Endometrial microvascular endothelial cells (primary cell): ENCODE measurements around the gene RFWD3. TPM values are rescaled to one million over a fixed set of nuclear protein-coding genes. Genes with fewer than 3 reads are reported as not detected.

ENCODE experiments used
- in situ Hi-C: cut with HindIII; loops from 2 replicates; pipeline ENCODE4 v1.10.0; 2017; ENCODE audit warnings: low sequenced_read_pairs, low pct_unique_long_range_greater_than_20kb; ENCODE audit errors: inconsistent ontology term
- total RNA-seq: library from RNA; depleted of rRNA; stranded (reverse); fragments of >200 nt; gene quantifications from one replicate; pipeline ENCODE4 v1.2.3, GENCODE V29; 2015; ENCODE audit errors: inconsistent ontology term

RFWD3 gene
- total RNA-seq, 1 donor from 2014 or later: 36.9 TPM

DNA sequence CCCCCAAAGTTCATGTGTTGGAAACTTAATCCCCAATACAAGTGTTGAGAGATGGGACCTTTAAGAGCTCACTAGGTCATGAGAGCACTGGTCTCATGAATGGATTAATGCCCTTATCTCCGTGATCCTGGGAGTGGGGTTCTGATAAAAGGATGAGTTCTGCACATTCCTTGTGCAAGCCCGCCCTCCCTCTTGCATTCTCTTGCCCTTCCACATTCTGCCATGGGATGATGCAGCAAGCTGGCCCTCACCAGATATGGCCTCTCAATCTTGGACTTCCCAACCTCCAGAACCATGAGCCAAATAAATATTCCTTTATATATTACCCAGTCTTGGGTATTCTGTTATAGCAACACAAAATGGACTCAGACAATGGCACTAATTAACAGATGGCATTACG lies 73.8 kb downstream of the RFWD3 start:
- in situ Hi-C loops: no loop called here

DNA sequence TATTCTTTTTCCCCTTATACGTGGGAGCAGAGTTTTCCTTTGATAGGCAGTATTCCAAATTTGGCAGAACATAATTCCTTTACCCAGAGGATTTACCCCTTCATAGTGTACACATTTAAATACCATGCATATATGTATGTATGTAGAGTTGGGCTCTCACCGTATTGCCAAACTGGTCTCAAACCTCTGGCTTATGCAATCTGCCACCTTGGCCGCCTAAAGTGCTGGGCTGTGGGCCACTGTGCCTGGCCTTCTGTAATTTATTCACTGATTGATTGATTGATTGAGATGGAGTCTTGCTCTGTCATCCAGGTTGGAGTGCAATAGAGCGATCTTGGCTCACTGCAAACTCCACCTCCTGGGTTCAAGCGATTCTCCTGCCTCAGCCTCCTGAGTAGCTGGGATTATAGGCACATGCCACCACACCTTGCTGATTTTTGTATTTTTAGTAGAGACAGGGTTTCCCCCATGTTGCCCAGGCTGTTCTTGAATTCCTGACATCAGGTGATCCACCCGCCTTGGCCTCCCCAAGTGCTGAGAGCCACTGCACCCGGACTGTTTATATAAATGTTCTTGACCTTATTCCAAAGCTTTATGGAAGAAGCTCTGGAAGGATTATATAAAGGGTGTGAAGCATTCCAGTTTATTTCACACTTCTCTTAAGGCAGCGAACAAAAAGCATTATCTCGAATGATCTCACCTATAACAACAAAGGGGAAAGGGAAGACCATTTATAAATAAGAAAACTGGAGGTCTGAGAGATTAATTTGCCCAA lies 74.6 kb downstream of the RFWD3 start:
- in situ Hi-C loops: no loop called here

DNA sequence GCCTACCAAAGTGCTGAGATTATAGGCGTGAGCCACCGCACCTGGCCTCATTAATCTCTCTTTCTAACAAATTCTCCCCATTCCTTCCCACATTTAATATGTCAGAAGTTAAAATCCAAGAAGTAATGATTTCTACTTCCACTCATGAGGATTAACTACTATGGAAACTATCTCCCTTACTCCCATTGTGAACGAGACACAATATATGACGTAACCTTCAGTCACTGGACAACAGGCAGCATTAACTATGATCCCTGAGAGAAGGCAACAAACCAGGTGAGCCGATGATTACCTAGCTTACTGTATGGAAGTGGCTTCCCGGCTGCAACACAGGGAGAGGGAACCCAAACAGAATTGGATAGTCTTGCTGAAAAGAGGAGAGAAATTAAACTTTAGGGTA lies 79.7 kb downstream of the RFWD3 start:
- in situ Hi-C loops: no loop called here

DNA sequence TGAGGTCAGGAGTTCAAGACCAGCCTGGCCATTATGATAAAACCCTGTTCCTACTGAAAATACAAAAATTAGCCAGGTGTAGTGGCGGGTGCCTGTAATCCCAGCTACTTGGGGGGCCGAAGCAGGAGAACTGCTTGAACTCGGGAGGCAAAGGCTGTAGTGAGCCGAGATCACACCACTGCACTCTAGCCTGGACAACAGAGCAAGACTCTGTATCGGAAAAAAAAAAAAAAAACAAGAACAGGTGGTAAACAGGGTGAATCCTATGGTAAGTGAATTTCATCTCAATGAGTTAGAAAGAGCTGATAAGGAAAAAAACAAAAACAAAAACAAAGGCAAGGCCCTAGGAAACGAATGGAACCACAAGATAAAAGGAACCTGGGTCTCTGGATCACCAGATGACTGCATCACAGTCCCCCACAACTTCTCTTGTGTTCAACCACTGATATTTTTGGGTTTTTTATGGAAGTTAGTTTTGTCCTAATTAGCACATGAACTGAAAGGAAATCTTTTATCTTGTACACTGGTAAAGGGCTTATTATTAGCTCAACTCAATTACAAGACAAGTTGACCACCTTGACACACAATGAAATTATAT lies 80.7 kb downstream of the RFWD3 start:
- in situ Hi-C loops: no loop called here

DNA sequence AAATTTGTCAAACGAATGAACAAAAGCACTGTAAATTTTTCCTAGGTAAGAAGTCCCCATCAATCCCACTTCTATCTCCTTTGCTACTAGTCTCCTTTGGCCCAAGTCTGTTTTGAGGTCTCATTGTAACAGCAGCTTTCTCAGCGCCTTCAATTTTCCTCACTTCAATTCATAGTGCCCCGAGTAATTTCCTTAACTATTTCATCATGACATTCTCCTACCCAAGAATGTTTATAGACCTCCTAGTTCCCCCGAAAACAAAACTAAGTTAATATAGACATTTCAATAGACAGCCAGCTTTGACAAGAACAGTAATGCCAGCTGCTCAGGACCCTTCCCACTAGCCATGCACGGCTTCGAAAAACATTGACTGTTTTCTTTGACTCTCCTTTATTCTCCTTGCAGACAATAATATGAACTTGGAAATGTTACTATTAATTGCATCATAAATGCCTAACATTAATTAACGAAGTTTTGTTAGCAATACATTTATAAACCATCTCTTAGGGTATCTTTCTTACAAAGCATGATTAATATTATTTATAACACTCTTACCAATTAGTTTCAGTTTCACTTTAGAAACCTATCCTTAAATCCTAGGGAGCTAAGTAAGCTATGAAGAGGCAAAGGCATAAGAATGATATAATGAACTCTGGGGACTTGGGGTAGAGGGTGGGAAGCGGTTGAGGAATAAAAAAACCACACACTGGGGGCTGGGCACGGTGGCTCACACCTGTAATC lies 82.6 kb downstream of the RFWD3 start:
- in situ Hi-C loops: no loop called here

DNA sequence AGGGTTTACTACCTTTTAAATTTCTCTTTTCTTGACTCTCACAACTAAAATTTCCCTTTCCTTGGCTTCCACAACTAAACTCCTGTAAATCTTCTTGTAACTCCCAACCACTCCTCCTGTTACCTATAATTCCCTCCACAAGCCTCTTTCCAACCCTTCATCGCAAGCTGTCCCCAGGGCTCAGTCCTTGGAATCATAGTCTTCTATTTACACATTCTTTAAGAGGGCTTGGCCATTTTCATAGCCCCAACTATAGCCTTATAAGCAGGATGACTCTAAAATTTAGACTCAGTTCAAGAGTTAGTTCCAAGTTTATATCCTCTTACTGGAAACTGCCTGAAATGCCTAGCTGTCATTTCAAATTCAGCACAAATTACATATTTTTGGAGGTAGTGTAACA lies 83.7 kb downstream of the RFWD3 start:
- in situ Hi-C loops: no loop called here

DNA sequence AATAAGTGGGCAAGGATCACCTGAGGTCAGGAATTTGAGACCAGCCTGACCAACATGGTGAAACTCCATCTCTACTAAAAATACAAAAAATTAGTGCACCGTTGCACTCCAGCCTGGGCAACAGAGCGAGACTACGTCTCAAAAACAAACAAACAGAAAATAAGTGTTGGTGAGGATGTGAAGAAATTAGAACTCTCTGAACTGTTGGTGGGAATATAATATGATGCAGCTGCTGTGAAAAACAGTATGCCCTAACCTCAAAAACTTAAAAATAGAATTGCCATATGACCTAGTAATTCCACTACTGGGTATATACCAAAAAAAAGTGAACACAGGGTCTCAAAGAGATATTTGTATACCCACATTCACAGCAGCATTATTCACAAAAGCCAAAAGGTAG lies 85.8 kb downstream of the RFWD3 start:
- in situ Hi-C loops: no loop called here

DNA sequence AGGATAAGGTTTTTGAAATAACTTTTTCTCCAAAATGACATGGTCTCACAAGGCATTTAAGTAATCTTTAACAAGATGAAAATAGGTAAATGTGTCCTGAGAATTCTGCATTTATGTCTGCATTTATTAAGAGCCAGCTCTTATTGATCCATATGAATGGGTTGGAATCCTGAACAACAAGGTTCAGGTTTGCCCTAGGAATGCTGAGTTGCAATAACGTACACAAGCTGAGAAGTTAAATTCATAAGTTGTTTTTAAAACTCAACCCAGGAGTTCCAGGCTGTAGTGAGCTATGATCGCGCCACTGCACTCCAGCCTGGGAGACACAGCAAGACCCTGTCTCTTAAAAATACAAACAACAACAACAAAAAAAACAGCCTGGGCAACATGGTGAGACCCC lies 87.8 kb downstream of the RFWD3 start:
- in situ Hi-C loops: no loop called here

DNA sequence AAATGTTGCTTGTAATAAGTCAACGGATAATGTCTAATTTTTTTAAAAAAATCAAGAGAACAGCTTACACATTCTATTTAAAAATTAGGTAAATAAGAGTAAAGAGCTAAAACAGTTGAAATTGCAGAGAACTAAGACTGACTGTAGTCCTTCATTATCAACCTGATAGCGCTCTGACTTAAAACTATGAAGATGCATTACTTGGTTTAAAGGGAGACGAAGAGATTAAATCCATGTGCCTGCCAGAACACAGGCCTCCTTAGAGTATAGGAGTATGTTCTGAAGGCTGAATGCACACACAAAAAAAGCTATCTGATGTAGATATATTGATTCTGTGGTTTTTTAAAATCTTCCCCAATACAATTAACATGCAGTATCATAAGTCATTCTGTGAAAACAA lies 88.2 kb downstream of the RFWD3 start:
- in situ Hi-C loops: no loop called here

DNA sequence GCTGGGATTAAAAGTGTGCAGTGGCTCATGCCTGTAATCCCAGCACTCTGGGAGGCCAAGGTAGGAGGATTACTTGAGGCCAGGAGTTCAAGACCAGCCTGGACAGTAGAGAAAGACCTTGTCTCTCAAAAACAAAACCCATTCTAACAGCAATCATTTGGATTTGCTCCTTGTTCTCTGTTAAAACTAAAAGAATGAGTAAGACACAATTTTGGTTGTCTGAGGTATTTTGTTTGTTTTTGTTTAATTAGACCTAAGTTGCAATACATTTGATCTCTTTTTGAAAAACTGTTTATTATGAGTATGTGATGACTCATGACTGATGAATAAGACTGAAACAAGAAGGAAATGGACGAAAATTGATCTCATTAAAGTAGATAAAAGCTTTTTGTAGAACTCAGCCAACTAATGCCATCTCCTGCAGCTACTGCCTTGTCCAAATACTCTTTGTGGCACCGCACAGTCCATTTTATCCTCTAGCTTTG lies 88.8 kb downstream of the RFWD3 start:
- in situ Hi-C loops: no loop called here

DNA sequence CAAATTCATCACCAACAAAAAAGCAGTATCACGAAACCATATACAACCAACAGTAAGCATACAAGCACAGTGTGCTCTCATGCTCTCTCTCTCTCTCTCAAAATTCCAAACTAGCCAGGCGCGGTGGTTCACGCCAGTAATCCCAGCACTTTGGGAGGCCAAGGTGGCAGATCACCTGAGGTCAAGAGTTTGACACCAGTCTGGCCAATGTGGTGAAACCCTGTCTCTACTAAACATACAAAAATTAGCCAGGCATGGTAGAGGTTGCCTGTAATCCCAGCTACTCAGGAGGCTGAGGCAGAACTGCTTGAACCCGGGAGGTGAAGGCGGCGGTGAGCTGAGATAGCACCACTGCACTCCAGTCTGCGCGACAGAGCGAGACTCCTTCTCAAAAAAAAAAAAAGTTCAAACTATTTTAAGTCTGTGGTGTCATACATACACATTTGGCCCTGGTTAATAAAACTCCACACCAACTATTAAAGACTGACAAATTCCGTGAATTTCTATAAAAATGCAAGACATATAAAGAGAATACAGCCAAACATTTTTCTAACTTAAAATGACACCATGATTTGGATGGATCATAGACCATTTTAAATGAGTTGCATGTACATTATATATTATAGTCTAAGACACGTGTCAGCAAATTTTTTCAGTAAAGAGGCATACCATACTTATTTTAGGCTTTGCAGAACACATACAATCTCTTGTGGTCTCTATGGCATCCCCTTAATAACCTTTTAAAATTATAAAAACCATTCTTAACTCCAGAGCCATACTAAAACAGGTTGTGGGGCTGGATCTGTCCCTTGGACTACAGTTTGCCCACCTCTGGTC lies 90.7 kb downstream of the RFWD3 start:
- in situ Hi-C loops: no loop called here

DNA sequence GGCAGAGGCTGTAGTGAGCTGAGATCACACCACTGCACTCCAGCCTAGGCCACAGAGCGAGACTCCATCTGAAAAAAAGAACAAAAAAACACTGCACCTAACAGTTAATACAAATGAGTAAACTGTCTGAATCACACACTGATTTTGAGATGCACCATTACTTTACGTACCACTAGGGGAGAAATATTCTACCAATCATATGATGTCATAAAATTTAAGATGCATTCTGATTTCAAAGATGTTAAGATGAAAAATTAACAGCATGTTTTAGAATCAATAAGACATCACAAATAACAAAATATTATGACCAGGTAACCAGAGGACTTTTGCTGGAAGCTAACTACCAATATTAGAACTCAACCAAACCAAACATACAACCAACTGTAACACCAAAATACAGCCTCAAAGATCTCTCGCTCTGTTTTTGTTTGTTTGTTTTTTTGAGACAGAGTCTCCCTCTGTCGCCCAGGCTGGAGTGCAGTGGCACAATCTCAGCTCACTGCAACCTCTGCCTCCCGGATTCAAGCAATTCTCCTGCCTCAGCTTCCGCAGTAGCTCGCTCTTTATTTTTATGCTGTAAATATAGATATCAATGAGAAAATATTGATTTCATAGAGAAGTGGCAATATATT lies 91.4 kb downstream of the RFWD3 start:
- in situ Hi-C loops: no loop called here

DNA sequence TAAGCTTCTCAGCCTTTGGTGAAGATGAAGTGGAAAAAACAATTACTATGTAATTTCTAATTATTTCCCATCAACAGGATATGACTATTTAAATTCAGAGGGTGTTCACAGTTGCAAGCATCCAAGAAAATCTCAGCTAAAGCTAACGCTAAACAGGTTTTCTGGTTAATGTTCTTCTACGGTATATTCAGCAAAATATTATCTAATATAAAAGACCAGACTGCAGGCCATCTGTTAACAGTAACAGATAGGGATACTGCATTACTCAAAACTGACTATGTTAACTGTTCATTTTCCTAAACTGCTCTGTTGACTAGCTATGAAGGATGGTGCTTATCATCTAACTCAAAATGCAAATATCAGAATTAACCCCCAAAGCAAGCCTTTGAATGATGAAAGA lies 92.5 kb downstream of the RFWD3 start:
- in situ Hi-C loops: no loop called here

DNA sequence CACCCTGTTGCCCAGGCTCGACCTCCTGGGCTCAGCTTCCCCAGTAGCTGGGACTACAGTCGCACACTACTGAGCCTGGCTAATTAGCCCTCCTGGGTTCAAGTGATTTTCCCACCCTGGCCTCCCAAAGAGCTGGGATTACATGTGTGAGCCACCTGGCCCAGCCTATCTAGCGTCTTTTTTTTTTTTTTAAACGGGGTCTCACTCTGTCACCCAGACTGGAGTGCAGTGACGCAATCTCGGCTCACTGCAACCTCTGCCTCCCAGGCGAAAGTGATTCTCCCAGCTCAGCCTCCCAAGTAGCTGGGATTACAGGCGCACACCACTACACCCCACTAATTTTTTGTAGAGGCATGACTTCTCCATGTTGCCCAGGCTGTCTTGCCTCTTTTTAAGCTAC lies 93.1 kb downstream of the RFWD3 start:
- in situ Hi-C loops: no loop called here

Other genes starting within 250 kb of the RFWD3 start
- not detected for gene CLEC18B, start 245.4 kb downstream of the RFWD3 start, total RNA-seq
- 115 TPM for gene GLG1, start 59.8 kb downstream of the RFWD3 start, total RNA-seq
- 54.3 TPM for gene MLKL, start 34.0 kb upstream of the RFWD3 start, total RNA-seq
- not detected for gene FA2H, start 107.9 kb upstream of the RFWD3 start, total RNA-seq